ENCODE data around the gene TMEM43. TPM values are rescaled to one million over a fixed set of nuclear protein-coding genes. Genes with fewer than 3 reads are reported as not detected.
A peak's percentile ranks its signal among the peaks of the same experiment; 100 is the strongest.

Gene TMEM43
- total and polyA plus RNA-seq, 2 of the 8 experiments (the other 6 are each of a cell fraction or from before 2014, with no cell fraction given), result 27.0 to 33.7 TPM

- peaks cover 0 to 14% (median 7%) of the 10 kb centered on the region in 4 experiments; a peak in 5 of 8 replicates for H3K36me3 ChIP-seq (ENCODE audit: control insufficient read depth in 2 of 4, insufficient read depth in 4 of 4, low read length in 3 of 4)
- no peak for FAIRE-seq
- POLR2A ChIA-PET (ENCODE audit: partially characterized antibody), result interaction anchor here (1.1 to 2.9 kb wide), 4 partner anchors 11 to 31 kb away, joined by 4 to 15 read pairs (median 6); partner anchors contain the start of genes CHCHD4 and TMEM43
- no peak for TF ChIP-seq RAD21 (IDR thresholded peaks at IDR 0.05 in 1 of 2, conservative IDR thresholded peaks at IDR 0.05 in 1 of 2; ENCODE audit: low read depth in 2 of 2, low read length in 2 of 2)
- TF ChIP-seq RXRA (IDR thresholded peaks at IDR 0.05; ENCODE audit: insufficient read depth, low read depth, low read length), result no peak
Observed at GRCh38 chr3:14146381-14147065, 21.7 kb downstream of the TMEM43 start.

More at GRCh38 chr3:14146381-14147065, 21.7 kb downstream of the TMEM43 start:
- Histone ChIP-seq H2BK15ac (ENCODE audit: low read length) (no peak overlapping the region), H2BK5ac (ENCODE audit: low read depth, low read length) (no peak overlapping the region; the same call in 1 of the 2 replicates), H4K20me1 (replicated peaks in 1 of 2; ENCODE audit: control insufficient read depth in 1 of 2, insufficient read depth in 2 of 2, low read length in 2 of 2) (peaks cover 2 to 6% of the 10 kb centered on the region in 2 experiments), H2AFZ (ENCODE audit: low read length) (no peak overlapping the region), H3K14ac (ENCODE audit: insufficient read length) (no peak overlapping the region), H3K27ac (ENCODE audit: low read depth, low read length) (no peak overlapping the region; the same call in 1 of the 2 replicates), H2BK120ac (replicated peaks; ENCODE audit: low read depth, low read length) (no peak overlapping the region), H3K79me1 (ENCODE audit: low read depth, low read length) (no peaks in the 10 kb centered on the region), H3K4me1 (replicated peaks in 1 of 4; ENCODE audit: control insufficient read depth in 3 of 4, insufficient read depth in 4 of 4, low read length in 3 of 4) (peaks cover 0 to 14% (median 9%) of the 10 kb centered on the region in 4 experiments; a peak in 6 of 7 replicates), H4K5ac (ENCODE audit: insufficient read length, low read depth, low read length) (no peak overlapping the region), H2AK5ac (ENCODE audit: low read depth, low read length) (no peak overlapping the region; the same call in 1 of the 2 replicates), H3K9ac (replicated peaks in 1 of 4; ENCODE audit: extremely low read depth in 1 of 4, low read depth in 3 of 4, low read length in 3 of 4) (no peak overlapping the region), H3K4me2 (ENCODE audit: insufficient read depth in 1 of 2, low read depth in 2 of 2, low read length in 2 of 2) (no peak overlapping the region), H3K56ac (replicated peaks; ENCODE audit: insufficient read length, low read depth, low read length) (no peak overlapping the region), H3K23me2 (ENCODE audit: low read depth, low read length) (no peaks in the 10 kb centered on the region), H3K79me2 (ENCODE audit: control insufficient read depth in 1 of 2, insufficient read depth in 2 of 2, low read length in 2 of 2) (no peaks in the 10 kb centered on the region), H3K4me3 (ENCODE audit: extremely low read depth in 1 of 4, insufficient read depth in 2 of 4, low read depth in 3 of 4, low read length in 4 of 4) (no peak overlapping the region), H3K9me3 (ENCODE audit: insufficient read depth in 2 of 2, low read depth in 1 of 2, low read length in 1 of 2) (no peaks in the 10 kb centered on the region), H4K8ac (ENCODE audit: extremely low read depth, insufficient read depth, low read length) (no peak overlapping the region), H3K4ac (replicated peaks; ENCODE audit: insufficient read length, low read depth, low read length) (no peak overlapping the region), H3K27me3 (replicated peaks in 1 of 4; ENCODE audit: control insufficient read depth in 3 of 4, extremely low read depth in 1 of 4, insufficient read depth in 3 of 4, low read length in 3 of 4) (no peaks in the 10 kb centered on the region), H3K23ac (ENCODE audit: insufficient read length) (no peak overlapping the region), H2BK12ac (ENCODE audit: low read depth, low read length) (peak overlapping the region; percentile 18; the same call in 1 of the 2 replicates), H4K91ac (replicated peaks; ENCODE audit: insufficient read length, low read length) (no peak overlapping the region), H2BK20ac (ENCODE audit: low read length) (no peak overlapping the region), H3K18ac (ENCODE audit: extremely low read depth, low read length) (no peak overlapping the region)
- no peak for DNase-seq (ENCODE audit: low read depth in 1 of 2, low spot score in 2 of 2)
- 87% methylated on average over 10 of the region's 10 CpGs; no CpG with 5 or more reads in 1 of the 2 experiments for WGBS, 2 experiments (ENCODE audit: extremely low coverage in 1 of 2, insufficient coverage in 1 of 2, insufficient read length in 1 of 2, insufficient replicate concordance in 2 of 2, low coverage in 1 of 2, low lambda C conversion rate in 2 of 2, missing lambda C conversion rate in 1 of 2)
- CTCF ChIA-PET (ENCODE audit: partially characterized antibody), result interaction anchor here (0.6 to 4.3 kb wide), 11 partner anchors 8 to 356 kb away, joined by 3 to 22 read pairs (median 4); partner anchors contain the start of genes CHCHD4 and TMEM43
